ENCODE data around the gene YIPF2.

GRCh38 chr19:10927730-10928562 lies 493 bp downstream of the YIPF2 start:
- TF ChIP-seq, protein P1, sequence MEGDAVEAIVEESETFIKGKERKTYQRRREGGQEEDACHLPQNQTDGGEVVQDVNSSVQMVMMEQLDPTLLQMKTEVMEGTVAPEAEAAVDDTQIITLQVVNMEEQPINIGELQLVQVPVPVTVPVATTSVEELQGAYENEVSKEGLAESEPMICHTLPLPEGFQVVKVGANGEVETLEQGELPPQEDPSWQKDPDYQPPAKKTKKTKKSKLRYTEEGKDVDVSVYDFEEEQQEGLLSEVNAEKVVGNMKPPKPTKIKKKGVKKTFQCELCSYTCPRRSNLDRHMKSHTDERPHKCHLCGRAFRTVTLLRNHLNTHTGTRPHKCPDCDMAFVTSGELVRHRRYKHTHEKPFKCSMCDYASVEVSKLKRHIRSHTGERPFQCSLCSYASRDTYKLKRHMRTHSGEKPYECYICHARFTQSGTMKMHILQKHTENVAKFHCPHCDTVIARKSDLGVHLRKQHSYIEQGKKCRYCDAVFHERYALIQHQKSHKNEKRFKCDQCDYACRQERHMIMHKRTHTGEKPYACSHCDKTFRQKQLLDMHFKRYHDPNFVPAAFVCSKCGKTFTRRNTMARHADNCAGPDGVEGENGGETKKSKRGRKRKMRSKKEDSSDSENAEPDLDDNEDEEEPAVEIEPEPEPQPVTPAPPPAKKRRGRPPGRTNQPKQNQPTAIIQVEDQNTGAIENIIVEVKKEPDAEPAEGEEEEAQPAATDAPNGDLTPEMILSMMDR (IDR thresholded peaks at IDR 0.05) = no peak
- TF ChIP-seq POLR2A (IDR thresholded peaks at IDR 0.05) = no peak
- no peak for TF ChIP-seq POLR2AphosphoS5 (IDR thresholded peaks at IDR 0.05; ENCODE audit: insufficient read depth in 1 of 2, low read depth in 1 of 2)
